ENCODE measurements around the gene HOXC6. TPM values are rescaled to one million over a fixed set of nuclear protein-coding genes. Genes with fewer than 3 reads are reported as not detected.
"Not testable (repeated sequence)": the region's sequence is repeated elsewhere in the genome, so short reads cannot be mapped to it uniquely, and the experiment has no call there.

Gene HOXC6
- polyA plus RNA-seq, 6 donors from 2014 or later: not detected

DNA sequence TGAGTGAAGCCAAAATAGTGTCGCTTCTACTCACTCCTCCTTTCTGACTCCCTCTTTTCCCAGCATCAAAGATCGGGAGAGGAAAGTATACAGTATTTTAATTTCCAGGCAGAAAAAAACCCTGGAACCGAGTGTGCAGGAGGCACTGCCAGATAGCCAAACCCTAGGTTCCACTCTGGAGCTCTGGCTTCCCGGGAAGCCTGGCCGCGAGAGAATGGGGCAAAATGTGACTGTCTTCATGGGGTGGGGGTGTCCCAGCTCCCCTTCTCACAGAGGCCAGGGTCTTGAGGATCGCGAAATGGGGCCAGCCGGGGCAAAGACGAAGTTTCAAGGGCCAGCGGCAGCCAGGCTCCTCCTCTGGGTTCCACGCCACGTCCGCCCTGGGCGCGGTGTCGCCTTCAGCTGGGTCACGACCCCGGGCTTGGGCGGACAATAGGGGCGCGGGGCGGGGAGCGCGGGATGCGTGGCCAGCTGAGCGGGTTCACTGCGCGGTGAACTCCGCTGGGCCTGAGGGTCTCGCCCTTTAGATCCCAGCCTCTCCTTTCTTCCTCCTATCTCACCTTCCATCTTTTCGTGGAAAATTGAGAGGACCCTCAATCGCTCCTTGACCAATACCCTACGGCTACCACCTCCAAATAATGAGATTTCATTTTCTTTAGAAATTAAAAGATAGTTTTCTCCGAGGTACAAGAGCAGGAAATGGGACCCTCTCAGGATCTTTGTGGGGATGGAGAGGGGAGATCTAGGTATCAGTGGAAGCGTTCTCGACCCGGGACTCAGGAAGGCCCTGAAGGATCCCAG, 32.1 kb downstream of the HOXC6 start:
- peaks cover 0 to 3% (median 0%) of the 10 kb centered on the region in 3 donors for H3K4me1 Mint-ChIP-seq
- ATAC-seq (ENCODE audit: low read depth in 2 of 2): no peak

DNA sequence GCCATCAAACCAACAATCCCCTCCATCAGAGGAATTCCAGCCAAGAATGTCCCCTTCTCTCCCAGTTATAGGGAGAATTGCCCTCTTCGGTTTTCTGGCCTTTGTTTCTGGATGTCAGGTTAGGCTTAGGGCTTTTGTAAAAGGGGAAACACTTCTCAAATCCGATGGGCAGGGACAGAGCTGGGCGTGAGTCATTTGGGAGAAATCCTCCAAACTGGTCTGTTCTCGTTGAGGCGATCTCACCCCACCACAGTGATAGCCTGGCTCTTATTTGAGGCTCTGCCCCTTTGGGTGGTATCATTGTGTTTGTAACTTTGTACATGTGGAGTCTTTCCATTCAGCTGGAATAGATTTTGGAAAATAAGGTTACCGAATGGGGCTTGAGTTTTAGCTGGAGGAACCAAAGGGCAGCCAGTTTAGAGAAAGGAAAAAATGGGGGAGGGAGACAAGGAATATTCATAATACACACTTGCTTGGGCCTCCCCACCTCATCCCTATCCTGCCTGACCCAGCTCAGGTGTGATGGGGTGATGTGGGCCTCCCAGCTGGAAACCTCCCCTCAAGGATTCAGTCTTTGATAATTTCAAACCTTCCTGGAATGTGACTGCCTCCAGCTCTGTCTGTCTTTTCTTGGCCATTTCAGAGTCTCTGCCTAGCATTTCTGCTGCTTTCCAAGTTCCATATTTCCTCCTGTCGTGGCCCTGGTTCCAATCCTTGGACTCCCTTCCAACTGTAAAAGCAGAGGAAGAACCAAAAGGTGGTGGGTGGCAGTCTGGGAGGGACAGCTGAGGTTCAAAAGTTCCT, 32.9 kb downstream of the HOXC6 start:
- H3K36me3 Mint-ChIP-seq: no peaks in the 10 kb centered on the region
- no peak for ATAC-seq (ENCODE audit: low read depth in 2 of 2)

More for the DNA sequence above, 32.1 kb downstream of the HOXC6 start:
- no peak for DNase-seq
- Mint-ChIP-seq H3K27ac (no peak overlapping the region), H3K27me3 (peaks cover 80 to 90% (median 81%) of the 10 kb centered on the region in 3 donors), H3K36me3 (no peaks in the 10 kb centered on the region), H3K9me3 (no peaks in the 10 kb centered on the region), H3K4me3 (no peak overlapping the region)

GRCh38 chr12:54065677-54066076, 37.4 kb downstream of the HOXC6 start:
- H3K9me3 Mint-ChIP-seq: no peaks in the 10 kb centered on the region
- no peak overlapping the region for H3K27ac Mint-ChIP-seq
- no peak overlapping the region for H3K4me3 Mint-ChIP-seq
- no peak for ATAC-seq (ENCODE audit: low read depth in 2 of 2)
- no peak for DNase-seq
- no peaks in the 10 kb centered on the region for H3K36me3 Mint-ChIP-seq
- peaks cover 44 to 79% (median 58%) of the 10 kb centered on the region in 3 donors for H3K27me3 Mint-ChIP-seq
- no peaks in the 10 kb centered on the region for H3K4me1 Mint-ChIP-seq

More for the DNA sequence above, 32.9 kb downstream of the HOXC6 start:
- no peak overlapping the region for H3K4me3 Mint-ChIP-seq
- H3K4me1 Mint-ChIP-seq: peaks cover 0 to 3% (median 0%) of the 10 kb centered on the region in 3 donors
- DNase-seq: no peak
- H3K27me3 Mint-ChIP-seq: peaks cover 71 to 88% (median 80%) of the 10 kb centered on the region in 3 donors
- no peak overlapping the region for H3K27ac Mint-ChIP-seq
- H3K9me3 Mint-ChIP-seq: no peaks in the 10 kb centered on the region

GRCh38 chr12:54066408-54066807, 38.2 kb downstream of the HOXC6 start:
- Mint-ChIP-seq H3K9me3 (no peaks in the 10 kb centered on the region), H3K27ac (no peak overlapping the region), H3K27me3 (peaks cover 44 to 80% (median 58%) of the 10 kb centered on the region in 3 donors), H3K4me3 (no peak overlapping the region), H3K36me3 (no peaks in the 10 kb centered on the region), H3K4me1 (no peaks in the 10 kb centered on the region)
- ATAC-seq (ENCODE audit: low read depth in 2 of 2): no peak
- DNase-seq: no peak

DNA sequence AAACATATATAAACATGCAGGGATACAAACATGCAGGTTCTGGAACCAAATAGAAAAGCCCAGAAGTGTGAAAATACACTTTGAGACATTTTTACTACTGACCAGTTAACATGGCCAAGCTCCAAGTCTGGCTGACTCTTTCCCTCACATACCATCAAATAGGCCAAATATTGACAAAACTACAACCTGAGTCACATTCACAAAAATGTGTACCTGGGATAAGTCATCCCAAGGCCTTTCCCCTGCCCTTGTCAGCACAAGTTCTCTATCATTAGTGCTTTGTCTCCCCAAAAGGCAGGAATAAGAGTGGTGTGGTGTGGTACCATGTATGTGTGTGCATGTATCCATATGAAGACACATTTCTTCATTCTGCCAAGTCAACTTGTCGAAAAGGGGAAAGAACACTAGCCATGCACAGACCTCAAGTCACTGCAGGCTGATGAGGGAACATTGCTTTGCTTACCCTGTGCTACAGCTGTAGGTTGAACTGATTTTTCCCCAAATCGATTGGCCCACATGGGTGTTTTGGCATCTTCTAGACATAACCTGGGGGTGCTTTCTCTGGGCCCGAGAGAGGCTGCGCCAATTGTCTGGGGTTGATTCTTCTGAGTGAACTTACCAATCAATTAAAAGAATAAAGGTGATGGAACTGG, 40.3 kb downstream of the HOXC6 start:
- ATAC-seq (ENCODE audit: low read depth in 2 of 2) (no peak), DNase-seq (no peak)
- H3K27me3 Mint-ChIP-seq: peaks cover 39 to 75% (median 56%) of the 10 kb centered on the region in 3 donors
- H3K9me3 Mint-ChIP-seq: no peaks in the 10 kb centered on the region
- H3K27ac Mint-ChIP-seq: no peak overlapping the region
- no peaks in the 10 kb centered on the region for H3K4me1 Mint-ChIP-seq
- no peak overlapping the region for H3K4me3 Mint-ChIP-seq
- no peaks in the 10 kb centered on the region for H3K36me3 Mint-ChIP-seq

GRCh38 chr12:54071942-54072341, 43.7 kb downstream of the HOXC6 start:
- no peak for ATAC-seq (ENCODE audit: low read depth in 2 of 2)
- H3K27ac Mint-ChIP-seq: no peak overlapping the region
- H3K27me3 Mint-ChIP-seq: peaks cover 34 to 54% (median 36%) of the 10 kb centered on the region in 3 donors
- no peak for DNase-seq
- H3K36me3 Mint-ChIP-seq: no peaks in the 10 kb centered on the region
- no peaks in the 10 kb centered on the region for H3K9me3 Mint-ChIP-seq
- no peaks in the 10 kb centered on the region for H3K4me1 Mint-ChIP-seq
- H3K4me3 Mint-ChIP-seq: no peak overlapping the region

GRCh38 chr12:54074308-54074707, 46.1 kb downstream of the HOXC6 start:
- no peaks in the 10 kb centered on the region for H3K36me3 Mint-ChIP-seq
- ATAC-seq (ENCODE audit: low read depth in 2 of 2) (no peak), DNase-seq (no peak)
- H3K4me1 Mint-ChIP-seq: peaks cover 0 to 8% (median 5%) of the 10 kb centered on the region in 3 donors
- no peak overlapping the region for H3K27ac Mint-ChIP-seq
- H3K27me3 Mint-ChIP-seq: peaks cover 34 to 37% (median 36%) of the 10 kb centered on the region in 3 donors
- H3K4me3 Mint-ChIP-seq: no peak overlapping the region
- H3K9me3 Mint-ChIP-seq: no peaks in the 10 kb centered on the region

GRCh38 chr12:54075409-54075808, 47.2 kb downstream of the HOXC6 start:
- no peaks in the 10 kb centered on the region for H3K36me3 Mint-ChIP-seq
- H3K27ac Mint-ChIP-seq: no peak overlapping the region
- peaks cover 26 to 29% (median 29%) of the 10 kb centered on the region in 3 donors for H3K27me3 Mint-ChIP-seq
- no peak overlapping the region for H3K4me3 Mint-ChIP-seq
- no peaks in the 10 kb centered on the region for H3K9me3 Mint-ChIP-seq
- peaks cover 1 to 8% (median 8%) of the 10 kb centered on the region in 3 donors for H3K4me1 Mint-ChIP-seq
- DNase-seq (no peak), ATAC-seq (ENCODE audit: low read depth in 2 of 2) (no peak)

- H3K27ac Mint-ChIP-seq: no peak overlapping the region
- H3K4me3 Mint-ChIP-seq: peak overlapping the region in 1 of 8 donors; percentile 44
- H3K27me3 Mint-ChIP-seq: peaks cover 20 to 24% (median 23%) of the 10 kb centered on the region in 3 donors
- no peaks in the 10 kb centered on the region for H3K36me3 Mint-ChIP-seq
- DNase-seq (no peak), ATAC-seq (ENCODE audit: low read depth in 2 of 2) (no peak)
- peaks cover 7 to 14% (median 14%) of the 10 kb centered on the region in 3 donors for H3K4me1 Mint-ChIP-seq
- H3K9me3 Mint-ChIP-seq: no peaks in the 10 kb centered on the region
Measured at GRCh38 chr12:54075974-54076373, 47.7 kb downstream of the HOXC6 start.

DNA sequence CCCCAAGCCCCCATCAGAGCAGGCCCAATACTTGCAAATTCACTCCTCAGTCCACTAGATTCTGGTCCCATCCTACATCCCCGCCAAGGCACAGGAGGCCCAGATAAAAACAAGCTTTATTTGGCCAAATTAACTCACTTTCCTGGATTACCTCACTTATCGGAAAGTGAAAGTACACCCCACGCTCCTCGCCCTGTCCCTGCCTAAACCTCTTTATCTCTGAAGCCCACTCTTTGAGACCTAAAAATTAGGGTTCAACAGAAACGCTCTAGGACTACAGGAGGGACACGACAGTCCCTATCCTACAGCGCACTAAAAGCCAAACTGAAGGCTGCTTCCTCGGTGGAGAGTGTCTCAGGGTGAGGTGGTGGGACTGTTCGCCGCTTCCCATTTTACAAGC, 49.6 kb downstream of the HOXC6 start:
- ATAC-seq (ENCODE audit: low read depth in 2 of 2); DNase-seq; H3K9me3 Mint-ChIP-seq; H3K36me3 Mint-ChIP-seq: not testable (repeated sequence)
- Mint-ChIP-seq H3K27me3 (peaks cover 5 to 11% (median 6%) of the 10 kb centered on the region in 3 donors), H3K4me3 (peak overlapping the region in 2 of 8 donors; percentile 7 to 35), H3K27ac (peak overlapping the region in 2 of 6 donors; percentile 3 to 76), H3K4me1 (peaks cover 20 to 30% (median 28%) of the 10 kb centered on the region in 3 donors)

- H3K9me3 Mint-ChIP-seq; H3K27me3 Mint-ChIP-seq; DNase-seq; ATAC-seq (ENCODE audit: low read depth in 2 of 2); H3K36me3 Mint-ChIP-seq: not testable (repeated sequence)
- peaks cover 30 to 37% (median 33%) of the 10 kb centered on the region in 3 donors for H3K4me1 Mint-ChIP-seq
- peak overlapping the region in 6 of 8 donors; percentile 0 to 67 (median 32) for H3K4me3 Mint-ChIP-seq
- peak overlapping the region in 5 of 6 donors; percentile 11 to 75 (median 57) for H3K27ac Mint-ChIP-seq
Measured at GRCh38 chr12:54079115-54079514, 50.9 kb downstream of the HOXC6 start.
